K562 (cell line): ENCODE results near the gene MACROD2. TPM values are rescaled to one million over a fixed set of nuclear protein-coding genes. Genes with fewer than 3 reads are reported as not detected.

Experiments
- ATAC-seq: fragments of 200-7000 bp; cut with Tn5 transposase; 3 replicates; pipeline ENCODE4 v1.9.1; 2020; ENCODE audit warnings: moderate library complexity
- BruUV-seq: library from RNA; stranded (reverse); fragments of 400-500 nt; replicated peaks from 2 replicates; lab custom pipeline; 2021; lab: Mats Ljungman, UMichigan
- CTCF ChIA-PET: fragments of 300-600 bp; formaldehyde crosslinking; extraction: SDS; loops from one replicate; lab custom pipeline; 2021; ENCODE audit warnings: low intra/inter-chr PET ratio; lab: Yijun Ruan, JAX
- POLR2A ChIA-PET: fragments of 300-600, 350-650 bp; sonication (Branson Sonifier 250); formaldehyde crosslinking; extraction: SDS; loops from one replicate; lab custom pipeline; 2021; ENCODE audit warnings: antibody characterized with exemption, inconsistent platforms; lab: Yijun Ruan, JAX
- DNase-seq, 4 experiments: peaks; one replicate each; pipeline versions ENCODE4 v3.0.0 to v3.0.0-alpha.2; 2011 to 2018; ENCODE audit warnings: low spot score in 3 of 4, mixed read lengths in 3 of 4; ENCODE audit errors: extremely low read depth in 1 of 4
- FAIRE-seq: peaks from 2 replicates; lab custom pipeline; 2011; peaks lifted over from hg19 to GRCh38; lab: Jason Lieb, UNC
- H2AFZ ChIP-seq: 2 replicates; pipeline ENCODE4 v1.6.0; 2011; ENCODE audit warnings: low read depth, low read length, control low read depth, inconsistent platforms
- H3K27ac ChIP-seq: fragments of 200-600 bp; 3 replicates; pipeline ENCODE4 v1.8.0; 2011; ENCODE audit warnings: low read depth, mild to moderate bottlenecking, control low read depth, inconsistent platforms, low read length, moderate library complexity, mixed read lengths; ENCODE audit errors: extremely low read depth
- H3K27me3 ChIP-seq, 2 experiments: fragments of 300-600 bp in 1 of 2; 2 replicates in 1 of 2; 3 replicates in 1 of 2; pipeline versions ENCODE4 v1.6.0 to v1.8.0; 2011; ENCODE audit warnings: inconsistent platforms in 2 of 2, low read length in 2 of 2, mild to moderate bottlenecking in 1 of 2, mixed read lengths in 1 of 2, moderate library complexity in 1 of 2; ENCODE audit not compliant: control insufficient read depth in 2 of 2, insufficient read depth in 2 of 2
- H3K36me3 ChIP-seq: fragments of 300-600 bp; 3 replicates; pipeline ENCODE4 v1.8.0; 2011; ENCODE audit warnings: mild to moderate bottlenecking, low read length, inconsistent platforms; ENCODE audit not compliant: control insufficient read depth, insufficient read depth
- H3K4me1 ChIP-seq, 2 experiments: fragments of 200-600 bp in 1 of 2; replicated peaks in 1 of 2; 2 replicates in 1 of 2; 3 replicates in 1 of 2; pipeline versions ENCODE4 v1.5.1 to v1.8.0; 2011; ENCODE audit warnings: inconsistent platforms in 2 of 2, low read length in 2 of 2, mild to moderate bottlenecking in 1 of 2, mixed read lengths in 1 of 2, moderate library complexity in 1 of 2; ENCODE audit not compliant: control insufficient read depth in 2 of 2, insufficient read depth in 2 of 2
- H3K4me2 ChIP-seq: 2 replicates; pipeline ENCODE4 v1.6.1; 2011; ENCODE audit warnings: low read length, control low read depth, inconsistent platforms, mixed read lengths; ENCODE audit not compliant: insufficient read depth
- H3K4me3 ChIP-seq: fragments of 200-600 bp; sonication (generic), shearing (Covaris generic); 2 replicates; pipeline ENCODE4 v1.5.1; 2016; ENCODE audit warnings: control low read depth, inconsistent platforms
- H3K79me2 ChIP-seq: fragments of 200-600 bp; 3 replicates; pipeline ENCODE4 v1.8.0; 2011; ENCODE audit warnings: low read length, inconsistent platforms; ENCODE audit not compliant: control insufficient read depth, insufficient read depth
- H3K9ac ChIP-seq, 2 experiments: 2 replicates each; pipeline versions ENCODE4 v1.6.0 to v1.6.1; 2011; ENCODE audit warnings: low read depth in 2 of 2, low read length in 2 of 2, control low read depth in 1 of 2, inconsistent platforms in 1 of 2, mild to moderate bottlenecking in 1 of 2, mixed read lengths in 1 of 2; ENCODE audit not compliant: insufficient read depth in 1 of 2
- H3K9me1 ChIP-seq: one replicate; pipeline ENCODE4 v1.6.0; 2011; ENCODE audit warnings: inconsistent platforms, mild to moderate bottlenecking, low read length, moderate library complexity; ENCODE audit not compliant: control insufficient read depth, insufficient read depth
- H3K9me3 ChIP-seq: replicated peaks from 2 replicates; pipeline ENCODE4 v1.5.1; 2011; ENCODE audit warnings: low read depth, low read length, inconsistent platforms; ENCODE audit not compliant: control insufficient read depth, insufficient read depth
- H4K20me1 ChIP-seq: replicated peaks from 2 replicates; pipeline ENCODE4 v1.6.1; 2011; ENCODE audit warnings: low read length, inconsistent platforms, mixed read lengths; ENCODE audit not compliant: control insufficient read depth, insufficient read depth
- BDP1 ChIP-seq: IDR thresholded peaks from 3 replicates; pipeline ENCODE4 v1.6.1; 2011; ENCODE audit not compliant: insufficient read length, insufficient read depth
- CREB1 ChIP-seq, 2 experiments: sonication (generic) in 1 of 2; formaldehyde crosslinking in 1 of 2; IDR thresholded peaks; 2 replicates each; pipeline versions ENCODE4 v1.6.1 to v1.8.0; 2012 to 2022; ENCODE audit warnings: inconsistent platforms in 1 of 2, mild to moderate bottlenecking in 1 of 2, missing genetic modification reagents in 1 of 2, moderate library complexity in 1 of 2
- CREB3L1 ChIP-seq: fragments of 450-650 bp; IDR thresholded peaks from 2 replicates; pipeline ENCODE4 v1.6.1; 2014; ENCODE audit warnings: low read depth, mild to moderate bottlenecking, moderate library complexity, borderline replicate concordance
- HMGN3 ChIP-seq: IDR thresholded peaks from 2 replicates; pipeline ENCODE4 v1.6.1; 2011; ENCODE audit warnings: borderline replicate concordance, low read depth, mild to moderate bottlenecking, mixed read lengths, low read length; ENCODE audit not compliant: insufficient read length; ENCODE audit errors: extremely low read depth
- HOMEZ ChIP-seq: fragments of 250-450 bp; sonication (Bioruptor Pico); IDR thresholded peaks from 2 replicates; pipeline ENCODE4 v1.4.0; 2020; ENCODE audit warnings: mild to moderate bottlenecking, moderate library complexity
- MNT ChIP-seq, 2 experiments: fragments of 450-650 bp; conservative IDR thresholded peaks; 2 replicates each; pipeline ENCODE4 v1.6.1; 2017; ENCODE audit warnings: mild to moderate bottlenecking in 2 of 2, moderate library complexity in 2 of 2
- PRDM10 ChIP-seq: fragments of 450-650 bp; IDR thresholded peaks from 2 replicates; pipeline ENCODE4 v1.6.1; 2018; ENCODE audit not compliant: partially characterized antibody
- ZNF76 ChIP-seq: fragments of 250-450 bp; sonication (Bioruptor Pico); IDR thresholded peaks from 2 replicates; pipeline ENCODE4 v1.4.0; 2020; ENCODE audit warnings: mild to moderate bottlenecking, moderate library complexity, borderline replicate concordance
- in situ Hi-C: fragments of 300-500 bp; cut with MboI; formaldehyde crosslinking; loops from 4 replicates; pipeline ENCODE4 v1.15.0; 2018; ENCODE audit warnings: inconsistent platforms, mixed read lengths
- intact Hi-C: fragments of 100-400 bp; cut with micrococcal nuclease; formaldehyde crosslinking; loops from 2 replicates; pipeline ENCODE4 v1.14.2; 2022
- polyA plus RNA-seq, 8 experiments: library from polyadenylated mRNA; depleted of rRNA in 4 of 8; stranded (reverse) in 5 of 8; unstranded in 3 of 8; fragments of >200 nt; fragmentation: Nextera tagmentation in 2 of 8; fragmentation: Illumina TruSeq in 1 of 8; extraction: Ambion mirVana in 2 of 8; extraction: Trizol in 1 of 8; gene quantifications; 2 replicates each; pipeline versions ENCODE4 v1.2.1 to v1.2.3, GENCODE V29; 2011 to 2014; ENCODE audit warnings: inconsistent platforms in 1 of 8, missing spikeins in 1 of 8
- total RNA-seq, 7 experiments: library from RNA; depleted of rRNA in 6 of 7; stranded (reverse); fragments of >200 nt in 6 of 7; fragmentation: Illumina TruSeq in 2 of 7; extraction: Trizol in 2 of 7; gene quantifications; 2 replicates each; pipeline versions ENCODE4 v1.2.1 to v1.2.3, GENCODE V29; 2011 to 2021; ENCODE audit warnings: low replicate concordance in 1 of 7

The MACROD2 gene
- total and polyA plus RNA-seq, 9 of the 15 experiments (the other 6 are each of a cell fraction or from before 2014, with no cell fraction given): not detected

- no peak for TF ChIP-seq MNT (conservative IDR thresholded peaks at IDR 0.05)
Measured at GRCh38 chr20:16082051-16082550, 2086.8 kb downstream of the MACROD2 start (continued).

GRCh38 chr20:16083639-16084280, 2088.4 kb downstream of the MACROD2 start:
- CTCF ChIA-PET: interaction anchor here (0.7 kb wide), 1 partner anchor 1985 kb away, joined by 3 read pairs; no protein-coding TSS in a partner anchor
- in situ Hi-C loops: no loop called here
- FAIRE-seq (no peak), ATAC-seq (no peak), DNase-seq (no peak)
- no TSS peak for BruUV-seq
- POLR2A ChIA-PET: no interaction called here
- Histone ChIP-seq H3K9ac (no peak overlapping the region), H3K27ac (no peak overlapping the region), H3K4me1 (no peaks in the 10 kb centered on the region), H3K36me3 (no peaks in the 10 kb centered on the region), H3K9me1 (no peaks in the 10 kb centered on the region), H3K4me3 (no peak overlapping the region), H3K79me2 (no peaks in the 10 kb centered on the region), H3K27me3 (no peaks in the 10 kb centered on the region), H4K20me1 (no peaks in the 10 kb centered on the region), H3K9me3 (no peaks in the 10 kb centered on the region), H3K4me2 (no peak overlapping the region), H2AFZ (no peak overlapping the region)
- intact Hi-C loops: no loop called here
- TF ChIP-seq HMGN3 (no peak), CREB1 (IDR thresholded peaks at IDR 0.05) (no peak), CREB1 (CRISPR knock-in tag; IDR thresholded peaks at IDR 0.05) (no peak), PRDM10 (no peak), HOMEZ (no peak), ZNF76 (CRISPR knock-in tag) (no peak), BDP1 (no peak), CREB3L1 (no peak)
